Esophagus squamous epithelium (tissue), 4 donors: ENCODE measurements around the gene KLF7.

Experiments
- CTCF ChIP-seq, 6 experiments: fragments of 450-650 bp in 4 of 6; fragments of 200-600 bp in 2 of 6; sonication (generic) in 2 of 6; IDR thresholded peaks; one replicate each; pipeline ENCODE4 v1.5.1; 2016 to 2019; ENCODE audit warnings: antibody characterized with exemption in 6 of 6, mild to moderate bottlenecking in 4 of 6, moderate library complexity in 4 of 6
- POLR2A ChIP-seq, 4 donors: fragments of 450-650 bp; IDR thresholded peaks; one replicate each; pipeline ENCODE4 v1.6.1; 2017; ENCODE audit warnings: antibody characterized with exemption in 4 of 4, mild to moderate bottlenecking in 4 of 4, moderate library complexity in 3 of 4

GRCh38 chr2:207163756-207164005 is 2.1 kb downstream of the KLF7 start:
- TF ChIP-seq POLR2A (IDR thresholded peaks at IDR 0.05) (no peak), CTCF (IDR thresholded peaks at IDR 0.05) (no peak)
